HCT116 (cell line): Measurements from ENCODE around the gene TBC1D14.

Experiments used
- EZH2 ChIP-seq: fragments of 200-600 bp; sonication (generic); IDR thresholded peaks from 2 replicates; pipeline ENCODE4 v1.6.1; 2017; ENCODE audit warnings: antibody characterized with exemption, mixed run types
- EZH2phosphoT487 ChIP-seq: fragments of 200-600 bp; IDR thresholded peaks from 2 replicates; pipeline ENCODE4 v1.6.1; 2018; ENCODE audit warnings: antibody characterized with exemption, borderline replicate concordance
- JUND ChIP-seq: IDR thresholded peaks from 2 replicates; pipeline ENCODE4 v1.6.1; 2012
- POLR2A ChIP-seq: IDR thresholded peaks from 2 replicates; pipeline ENCODE4 v1.7.0; 2011; ENCODE audit warnings: borderline replicate concordance; ENCODE audit not compliant: insufficient read depth, insufficient read length; ENCODE audit errors: extremely low read depth
- POLR2AphosphoS5 ChIP-seq: IDR thresholded peaks from 2 replicates; pipeline ENCODE4 v1.6.1; 2011; ENCODE audit warnings: mild to moderate bottlenecking, low read depth, low read length, moderate library complexity
- YY1 ChIP-seq: IDR thresholded peaks from 2 replicates; pipeline ENCODE4 v1.6.1; 2011; ENCODE audit warnings: low read length, low read depth, moderate library complexity, mild to moderate bottlenecking; ENCODE audit not compliant: insufficient replicate concordance; ENCODE audit errors: extremely low read depth
- ZFX ChIP-seq: fragments of 450-650 bp; IDR thresholded peaks from 2 replicates; pipeline ENCODE4 v1.6.1; 2017
- ZNF274 ChIP-seq: fragments of 200-500 bp; sonication (Bioruptor generic); IDR thresholded peaks from 2 replicates; pipeline ENCODE4 v1.6.1; 2014; ENCODE audit warnings: mild to moderate bottlenecking, low read depth, low read length, inconsistent platforms
- TF ChIP-seq, protein P1 (sequence below): IDR thresholded peaks from 2 replicates; pipeline ENCODE4 v1.6.1; 2012
- TF ChIP-seq, protein P2 (sequence below), 3 experiments: fragments of 200-600 bp in 1 of 3; sonication (generic) in 1 of 3; IDR thresholded peaks in 2 of 3; conservative IDR thresholded peaks in 1 of 3; 2 replicates each; pipeline ENCODE4 v1.5.1; 2012 to 2017; ENCODE audit warnings: low read depth in 2 of 3, low read length in 2 of 3, antibody characterized with exemption in 1 of 3, borderline replicate concordance in 1 of 3, control low read depth in 1 of 3, mild to moderate bottlenecking in 1 of 3, mixed read lengths in 1 of 3, mixed run types in 1 of 3, moderate library complexity in 1 of 3; ENCODE audit not compliant: insufficient read depth in 1 of 3
- TF ChIP-seq, protein P3 (sequence below): IDR thresholded peaks from 2 replicates; pipeline ENCODE4 v1.6.1; 2012; ENCODE audit warnings: low read depth

DNA sequence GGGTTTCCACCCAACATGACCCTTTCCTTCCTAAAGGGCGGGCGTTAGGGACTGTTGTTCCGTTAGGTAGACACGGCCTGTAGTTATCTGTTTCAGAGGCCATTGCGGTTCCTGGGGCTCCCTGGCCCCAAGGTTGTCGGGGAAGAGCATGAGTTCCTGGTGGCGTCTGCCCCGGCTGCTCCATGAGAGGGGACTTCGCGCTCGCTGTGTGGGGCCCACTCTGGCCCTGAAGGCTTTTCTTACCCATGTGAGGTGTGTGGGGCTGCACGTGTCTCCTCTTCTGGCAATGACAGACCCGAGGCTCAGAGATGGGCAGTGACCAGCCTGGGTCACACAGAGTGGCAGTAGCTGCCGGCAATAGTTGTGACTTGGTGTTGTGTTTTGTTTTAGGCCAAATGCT lies 142.7 kb downstream of the TBC1D14 start:
- TF ChIP-seq, protein P1, sequence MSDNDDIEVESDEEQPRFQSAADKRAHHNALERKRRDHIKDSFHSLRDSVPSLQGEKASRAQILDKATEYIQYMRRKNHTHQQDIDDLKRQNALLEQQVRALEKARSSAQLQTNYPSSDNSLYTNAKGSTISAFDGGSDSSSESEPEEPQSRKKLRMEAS = no peak
- TF ChIP-seq EZH2phosphoT487 (no peak), ZNF274 (no peak), JUND (no peak), POLR2A (no peak), EZH2 (no peak), ZFX (no peak), POLR2AphosphoS5 (no peak), YY1 (no peak)
- TF ChIP-seq, protein P2, sequence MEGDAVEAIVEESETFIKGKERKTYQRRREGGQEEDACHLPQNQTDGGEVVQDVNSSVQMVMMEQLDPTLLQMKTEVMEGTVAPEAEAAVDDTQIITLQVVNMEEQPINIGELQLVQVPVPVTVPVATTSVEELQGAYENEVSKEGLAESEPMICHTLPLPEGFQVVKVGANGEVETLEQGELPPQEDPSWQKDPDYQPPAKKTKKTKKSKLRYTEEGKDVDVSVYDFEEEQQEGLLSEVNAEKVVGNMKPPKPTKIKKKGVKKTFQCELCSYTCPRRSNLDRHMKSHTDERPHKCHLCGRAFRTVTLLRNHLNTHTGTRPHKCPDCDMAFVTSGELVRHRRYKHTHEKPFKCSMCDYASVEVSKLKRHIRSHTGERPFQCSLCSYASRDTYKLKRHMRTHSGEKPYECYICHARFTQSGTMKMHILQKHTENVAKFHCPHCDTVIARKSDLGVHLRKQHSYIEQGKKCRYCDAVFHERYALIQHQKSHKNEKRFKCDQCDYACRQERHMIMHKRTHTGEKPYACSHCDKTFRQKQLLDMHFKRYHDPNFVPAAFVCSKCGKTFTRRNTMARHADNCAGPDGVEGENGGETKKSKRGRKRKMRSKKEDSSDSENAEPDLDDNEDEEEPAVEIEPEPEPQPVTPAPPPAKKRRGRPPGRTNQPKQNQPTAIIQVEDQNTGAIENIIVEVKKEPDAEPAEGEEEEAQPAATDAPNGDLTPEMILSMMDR (IDR thresholded peaks at IDR 0.05 in 2 of 3, conservative IDR thresholded peaks at IDR 0.05 in 1 of 3; ENCODE audit: borderline replicate concordance in 1 of 3, insufficient read depth in 1 of 3, low read depth in 2 of 3, low read length in 2 of 3) = no peak
- TF ChIP-seq, protein P3, sequence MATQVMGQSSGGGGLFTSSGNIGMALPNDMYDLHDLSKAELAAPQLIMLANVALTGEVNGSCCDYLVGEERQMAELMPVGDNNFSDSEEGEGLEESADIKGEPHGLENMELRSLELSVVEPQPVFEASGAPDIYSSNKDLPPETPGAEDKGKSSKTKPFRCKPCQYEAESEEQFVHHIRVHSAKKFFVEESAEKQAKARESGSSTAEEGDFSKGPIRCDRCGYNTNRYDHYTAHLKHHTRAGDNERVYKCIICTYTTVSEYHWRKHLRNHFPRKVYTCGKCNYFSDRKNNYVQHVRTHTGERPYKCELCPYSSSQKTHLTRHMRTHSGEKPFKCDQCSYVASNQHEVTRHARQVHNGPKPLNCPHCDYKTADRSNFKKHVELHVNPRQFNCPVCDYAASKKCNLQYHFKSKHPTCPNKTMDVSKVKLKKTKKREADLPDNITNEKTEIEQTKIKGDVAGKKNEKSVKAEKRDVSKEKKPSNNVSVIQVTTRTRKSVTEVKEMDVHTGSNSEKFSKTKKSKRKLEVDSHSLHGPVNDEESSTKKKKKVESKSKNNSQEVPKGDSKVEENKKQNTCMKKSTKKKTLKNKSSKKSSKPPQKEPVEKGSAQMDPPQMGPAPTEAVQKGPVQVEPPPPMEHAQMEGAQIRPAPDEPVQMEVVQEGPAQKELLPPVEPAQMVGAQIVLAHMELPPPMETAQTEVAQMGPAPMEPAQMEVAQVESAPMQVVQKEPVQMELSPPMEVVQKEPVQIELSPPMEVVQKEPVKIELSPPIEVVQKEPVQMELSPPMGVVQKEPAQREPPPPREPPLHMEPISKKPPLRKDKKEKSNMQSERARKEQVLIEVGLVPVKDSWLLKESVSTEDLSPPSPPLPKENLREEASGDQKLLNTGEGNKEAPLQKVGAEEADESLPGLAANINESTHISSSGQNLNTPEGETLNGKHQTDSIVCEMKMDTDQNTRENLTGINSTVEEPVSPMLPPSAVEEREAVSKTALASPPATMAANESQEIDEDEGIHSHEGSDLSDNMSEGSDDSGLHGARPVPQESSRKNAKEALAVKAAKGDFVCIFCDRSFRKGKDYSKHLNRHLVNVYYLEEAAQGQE = no peak
